ENCODE measurements around the gene LYL1.

Gene LYL1

DNA sequence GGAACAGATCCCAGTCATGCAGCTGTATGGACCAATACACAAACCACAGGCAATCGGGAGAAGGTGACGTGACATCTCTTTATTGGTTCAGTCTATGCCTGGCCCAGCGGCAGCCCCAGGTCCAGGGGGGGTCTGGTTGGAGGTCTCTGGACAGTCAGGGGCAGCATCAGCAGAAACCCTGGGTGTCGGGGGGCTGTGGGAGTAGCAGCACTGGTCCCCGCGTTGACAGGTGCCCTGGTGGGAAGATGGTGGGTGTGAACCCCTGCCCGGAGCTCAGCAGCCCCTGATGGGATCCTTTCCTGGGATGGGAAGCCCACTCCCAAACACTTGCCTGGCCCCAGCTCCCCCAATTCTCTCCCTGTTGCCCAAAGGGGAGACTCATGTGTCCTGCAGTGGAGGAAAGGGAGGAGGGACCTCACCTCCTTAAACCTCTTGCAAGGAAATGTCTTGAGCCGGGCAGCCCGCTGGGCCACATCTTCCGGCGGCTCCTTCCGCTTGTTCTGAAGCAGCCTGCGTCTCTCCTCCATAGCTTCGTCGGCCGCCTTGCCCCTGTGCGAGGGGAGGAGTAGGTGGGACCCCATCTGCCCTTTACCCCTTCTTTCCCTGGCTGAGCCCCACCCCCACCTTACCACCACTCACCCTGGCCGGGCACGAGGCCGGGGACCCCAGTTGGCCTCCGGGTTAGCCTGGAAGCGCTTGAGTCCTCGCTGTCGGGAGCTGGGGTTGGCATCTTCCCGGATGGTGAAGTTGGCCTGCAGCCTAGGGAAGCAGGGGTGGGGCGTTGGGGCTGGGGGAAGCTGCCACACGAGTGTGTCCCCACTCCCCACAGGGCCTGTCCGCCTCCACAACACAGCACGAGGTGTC is 2.4 kb upstream of the LYL1 start:
- no peak for DNase-seq (ENCODE audit: low spot score)

DNA sequence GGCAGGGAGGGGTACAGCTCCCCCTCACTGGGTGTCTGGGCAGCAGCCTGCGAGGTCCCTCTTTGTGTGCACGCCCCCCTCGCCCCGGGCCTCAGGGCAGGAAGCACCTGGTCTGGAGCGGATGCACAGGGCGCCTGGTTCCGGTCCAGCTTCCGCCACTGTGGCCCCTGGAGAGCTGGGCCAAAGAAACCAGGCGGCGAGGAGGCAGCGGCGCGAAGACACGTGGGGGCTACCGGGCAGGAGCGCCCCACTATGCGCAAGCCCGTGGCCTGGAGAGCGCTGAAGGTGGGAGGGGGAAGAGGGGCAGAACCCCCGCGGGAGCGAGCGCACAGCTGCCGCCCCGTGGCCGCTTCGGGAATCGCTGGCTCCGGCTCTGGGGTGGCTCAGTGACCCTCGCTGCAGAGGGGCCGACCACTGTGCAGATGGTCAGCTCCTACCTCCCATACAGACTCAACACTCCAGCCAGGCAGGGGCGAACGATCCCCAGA is 1.7 kb upstream of the LYL1 start:
- DNase-seq (ENCODE audit: low spot score) = peak; percentile 53

DNA sequence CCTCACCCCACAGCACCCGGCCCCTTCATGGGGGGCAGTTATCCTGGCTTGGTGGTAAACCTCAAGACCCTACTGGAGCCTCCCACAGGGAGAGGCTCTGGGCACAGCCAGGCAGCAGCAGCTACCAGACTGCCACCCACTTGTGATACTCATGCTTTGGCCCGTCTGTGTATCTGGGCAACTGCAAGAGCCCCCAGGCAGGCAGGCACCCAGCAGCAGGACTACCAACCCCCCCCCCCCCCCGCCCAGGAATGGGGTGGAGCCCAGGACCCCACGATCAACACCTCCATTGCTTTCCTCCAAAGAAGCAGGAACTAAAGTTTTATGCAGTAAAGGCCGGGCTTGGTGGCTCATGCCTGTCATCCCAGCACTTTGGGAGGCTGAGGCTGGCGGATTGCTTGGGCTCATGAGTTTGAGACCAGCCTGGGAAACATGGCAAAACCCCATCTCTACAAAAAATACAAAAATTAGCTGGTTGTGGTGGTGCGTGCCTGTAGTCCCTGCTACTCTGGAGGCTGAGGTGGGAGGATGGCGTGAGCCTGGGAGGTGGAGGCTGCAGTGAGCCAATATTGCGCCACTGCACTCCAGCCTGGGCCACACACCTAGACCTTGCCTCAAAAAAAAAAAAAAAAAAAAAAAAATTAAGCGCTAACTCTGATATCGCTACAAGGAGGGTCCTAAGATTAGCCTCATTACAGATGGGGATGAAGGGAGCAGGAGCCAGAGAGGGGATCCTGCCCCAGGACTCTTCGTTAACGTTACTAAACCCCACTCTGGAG is 1.1 kb upstream of the LYL1 start:
- no peak for DNase-seq (ENCODE audit: low spot score)

DNA sequence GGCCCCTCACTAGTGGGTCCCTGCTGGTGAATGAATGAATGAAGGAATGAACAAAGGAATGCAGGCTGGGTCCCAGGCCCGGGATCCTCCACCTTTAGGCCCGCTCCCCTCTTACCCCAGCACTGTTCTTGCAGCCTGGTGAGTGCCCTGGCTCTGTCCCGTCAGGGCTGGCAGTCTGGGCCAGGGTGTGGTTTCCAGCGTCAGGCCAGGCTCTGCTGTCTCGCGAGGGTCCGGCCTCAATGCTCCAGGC is 317 bp downstream of the LYL1 start:
- no peak for DNase-seq (ENCODE audit: low spot score)

DNA sequence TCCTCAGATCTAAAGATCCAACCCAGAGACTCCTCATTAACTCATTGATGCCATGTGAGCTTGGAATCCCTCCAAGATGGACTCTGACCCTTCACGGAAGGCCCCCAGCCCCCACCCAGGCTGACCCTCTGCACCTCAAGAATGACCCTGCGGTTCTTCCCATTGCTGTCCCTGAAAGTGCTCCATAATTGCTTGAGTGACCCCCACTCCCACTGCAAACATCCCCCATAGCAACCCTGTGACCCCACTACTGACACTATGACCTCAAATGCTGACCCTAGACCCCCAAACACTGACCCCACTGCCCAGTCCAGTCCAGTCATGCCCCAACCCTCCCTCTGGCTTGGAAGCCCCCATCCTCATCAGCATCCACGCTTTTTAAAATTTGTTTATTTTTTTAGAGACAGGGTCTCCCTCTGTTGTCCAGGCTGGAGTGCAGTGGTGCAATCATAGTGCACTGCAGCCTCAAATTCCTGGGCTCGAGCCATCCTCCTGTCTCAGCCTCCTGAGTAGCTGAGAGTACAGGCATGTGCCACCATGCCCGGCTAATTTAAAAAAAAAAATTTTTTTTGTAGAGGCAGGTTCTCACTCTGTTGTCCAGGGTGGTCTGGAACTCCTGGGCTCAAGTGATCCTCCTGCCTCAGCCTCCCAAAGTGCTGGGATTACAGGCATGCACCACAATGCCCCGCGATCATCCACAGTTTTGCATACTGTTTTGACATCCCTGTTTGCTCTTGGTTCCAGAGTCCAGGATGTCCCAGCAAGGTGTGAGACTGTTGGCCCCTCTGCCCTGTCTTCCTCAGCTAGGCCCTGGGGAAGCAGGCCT is 855 bp downstream of the LYL1 start:
- DNase-seq (ENCODE audit: low spot score) = no peak

DNA sequence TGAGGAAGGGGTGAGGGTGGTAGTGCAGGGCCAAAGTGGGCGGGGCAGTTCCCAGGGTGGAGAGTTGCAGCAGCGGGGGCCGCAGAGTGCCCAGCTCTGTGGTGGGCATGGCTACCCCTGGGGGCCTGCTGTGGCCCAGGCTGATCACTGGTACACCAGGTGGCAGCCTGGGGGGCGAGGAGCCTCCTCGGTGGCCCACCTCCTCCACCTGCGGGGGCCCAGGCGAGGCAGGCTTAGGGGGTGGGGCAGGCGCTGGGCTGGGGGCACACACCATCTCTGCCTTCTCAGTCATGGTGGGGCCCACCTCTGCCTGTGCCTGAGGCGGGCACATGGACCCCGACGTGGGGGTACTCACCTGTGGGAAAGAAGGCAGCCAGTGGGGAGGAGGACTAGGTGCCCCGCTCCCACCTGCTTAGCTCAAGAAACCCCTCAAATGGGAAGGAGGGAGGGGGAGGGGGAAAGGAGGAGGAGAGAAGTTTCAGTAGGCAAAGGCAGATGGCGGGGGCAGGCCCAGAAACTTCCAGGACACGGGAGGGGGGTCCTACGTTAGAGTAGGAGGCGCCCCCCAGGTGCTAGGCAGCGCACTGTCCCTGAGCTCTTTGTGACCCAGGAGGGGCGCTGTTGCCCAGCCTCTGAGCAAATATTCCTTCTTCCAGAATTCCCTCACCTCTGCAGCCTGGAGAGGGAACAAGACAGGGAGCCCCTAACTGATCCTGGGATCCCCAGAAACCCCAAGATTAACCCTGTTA is 1.6 kb downstream of the LYL1 start:
- DNase-seq (ENCODE audit: low spot score) = no peak

DNA sequence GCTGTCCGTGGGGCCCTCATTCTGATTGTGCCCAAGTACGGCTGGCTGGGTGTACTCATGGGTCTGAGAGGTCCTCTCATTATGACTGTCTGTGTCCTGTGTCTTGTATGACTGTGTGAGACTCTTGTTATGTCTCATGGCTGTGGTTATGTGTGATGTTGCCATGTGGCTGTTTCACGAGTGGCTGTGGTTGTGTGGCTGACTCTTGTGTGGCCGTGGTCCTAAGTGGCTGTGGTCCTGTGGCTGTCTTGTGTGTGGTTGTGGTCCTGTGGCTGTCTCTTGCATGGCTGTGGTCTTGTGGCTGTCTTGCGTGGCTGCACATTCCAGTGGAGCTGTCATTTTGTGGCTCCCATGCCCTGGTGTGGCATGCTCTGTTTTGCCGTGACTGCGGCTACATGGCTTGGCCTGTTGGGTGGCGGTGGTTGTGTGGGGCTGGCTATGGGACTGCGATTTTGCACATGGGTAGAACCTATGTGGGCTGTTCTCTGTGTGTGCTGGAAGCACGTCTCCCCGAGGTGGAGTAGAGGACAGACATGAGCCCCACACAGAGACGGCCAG is 2.5 kb downstream of the LYL1 start:
- no peak for DNase-seq (ENCODE audit: low spot score)

DNA sequence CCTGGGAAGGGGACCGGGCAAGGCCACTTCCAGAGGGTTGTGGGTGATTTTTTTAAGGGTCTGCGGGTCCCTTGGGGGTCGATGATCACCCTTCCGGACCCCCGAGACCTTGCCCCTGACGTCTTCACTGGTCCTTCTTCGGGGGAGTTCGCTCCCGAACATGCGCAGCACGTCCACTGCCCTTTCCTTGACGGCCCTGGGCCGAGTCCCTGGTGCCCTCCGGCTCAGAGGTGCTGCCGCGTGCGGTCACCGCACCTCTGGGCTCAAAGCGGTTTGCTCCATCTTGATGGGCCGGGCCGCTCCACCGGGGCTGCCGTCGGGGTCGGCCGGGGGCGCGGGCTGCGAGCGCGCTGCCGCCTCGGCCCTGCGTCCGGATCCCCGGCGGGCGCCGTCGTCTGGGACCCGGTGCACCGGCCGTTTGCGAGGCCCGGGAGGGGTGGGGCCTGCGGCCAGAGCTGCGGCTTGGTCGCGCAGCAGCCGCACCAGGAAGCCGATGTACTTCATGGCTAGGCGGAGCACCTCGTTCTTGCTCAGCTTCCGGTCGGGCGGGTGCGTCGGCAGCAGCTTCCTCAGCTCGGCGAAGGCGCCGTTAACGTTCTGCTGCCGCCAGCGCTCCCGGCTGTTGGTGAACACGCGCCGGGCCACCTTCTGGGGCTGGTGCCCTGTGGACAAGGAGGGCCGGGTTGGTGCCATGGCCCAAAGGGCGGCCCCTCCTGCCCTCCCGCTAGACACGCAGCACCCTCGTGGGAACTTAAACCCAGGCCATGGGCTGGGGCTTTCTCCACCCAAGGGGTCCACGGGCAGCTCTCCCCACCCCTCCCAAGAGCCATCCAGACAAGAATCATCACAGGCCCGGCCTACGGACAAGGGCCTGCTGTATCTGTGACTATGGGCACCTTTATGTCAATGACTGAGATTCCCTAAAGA is 3.3 kb downstream of the LYL1 start:
- DNase-seq (ENCODE audit: low spot score) = no peak

DNA sequence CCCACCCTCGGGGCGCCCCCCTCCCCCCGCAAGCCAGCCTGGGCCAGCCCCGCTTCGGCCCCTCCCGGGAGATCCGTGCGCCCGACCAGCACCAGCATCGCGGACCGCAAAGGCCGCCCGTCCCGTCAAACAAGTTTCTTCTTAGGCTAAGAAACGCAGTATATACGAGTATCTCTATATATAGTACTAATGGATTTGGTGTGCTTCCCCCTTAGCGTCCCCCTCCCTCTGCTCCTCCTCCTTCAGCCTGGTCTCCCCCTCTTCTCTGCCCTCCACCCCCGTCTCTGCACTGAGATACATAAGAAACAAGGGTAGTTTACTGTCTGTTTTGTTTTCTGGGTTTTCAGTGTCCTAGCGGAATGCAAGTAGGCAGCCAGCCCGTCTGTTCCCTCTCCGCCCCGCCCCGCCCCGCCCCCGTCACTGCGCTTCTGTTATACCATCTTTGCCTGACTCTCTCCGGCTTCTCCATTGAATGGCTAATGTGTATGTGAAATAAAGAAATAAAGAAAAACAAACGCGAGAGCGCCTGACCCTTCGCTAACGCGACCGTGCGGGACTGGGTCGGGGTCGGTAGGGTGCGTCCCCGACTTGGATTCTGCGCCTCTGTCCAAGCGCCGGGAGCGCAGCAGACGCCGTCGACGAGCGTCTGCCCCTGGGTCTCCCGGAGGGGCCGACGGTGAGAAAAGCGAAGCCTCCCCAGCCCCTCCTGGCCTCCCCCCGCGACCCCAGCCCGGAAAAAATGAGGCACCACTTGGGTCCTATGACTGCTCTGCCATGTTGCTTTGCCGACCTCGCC is 4.2 kb downstream of the LYL1 start:
- no peak for DNase-seq (ENCODE audit: low spot score)

DNA sequence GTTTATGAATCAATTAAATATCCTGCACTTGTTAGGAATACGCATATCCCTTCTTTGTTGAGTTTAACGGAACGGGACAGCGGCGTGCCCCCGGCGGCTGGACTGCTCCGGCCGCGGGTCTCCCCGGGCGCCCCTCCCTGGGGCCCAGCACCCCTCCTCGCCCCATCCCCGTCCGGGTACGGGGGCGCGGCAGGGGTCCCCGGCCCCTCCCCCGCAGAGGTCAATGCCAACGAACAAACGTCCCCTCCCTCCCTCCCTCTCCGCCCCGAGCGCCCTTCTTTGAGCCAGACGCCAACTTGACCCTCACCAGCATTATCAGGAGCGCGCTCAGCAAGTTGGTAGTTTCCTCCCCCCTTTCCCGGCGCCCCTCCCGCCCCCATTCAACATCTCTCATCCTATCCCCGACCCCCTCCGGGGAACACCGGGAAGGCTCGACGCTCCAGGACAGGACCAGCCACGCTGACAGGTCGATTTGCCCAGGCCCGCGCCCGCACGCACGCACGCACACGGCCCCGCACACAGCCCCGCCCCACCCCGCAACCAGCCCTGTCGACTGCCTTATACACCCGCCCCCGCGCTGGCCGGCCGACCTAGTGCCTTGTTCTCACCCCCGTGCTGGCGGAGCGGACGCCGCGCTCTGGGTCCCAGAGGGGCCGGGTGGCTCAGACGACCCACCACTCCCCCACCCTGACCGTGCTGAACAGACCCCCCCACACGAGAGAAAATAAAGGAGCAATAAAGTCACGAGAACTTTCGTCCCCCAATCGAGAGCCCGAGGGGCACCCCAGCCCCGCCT is 5.0 kb downstream of the LYL1 start:
- DNase-seq (ENCODE audit: low spot score) = no peak

DNA sequence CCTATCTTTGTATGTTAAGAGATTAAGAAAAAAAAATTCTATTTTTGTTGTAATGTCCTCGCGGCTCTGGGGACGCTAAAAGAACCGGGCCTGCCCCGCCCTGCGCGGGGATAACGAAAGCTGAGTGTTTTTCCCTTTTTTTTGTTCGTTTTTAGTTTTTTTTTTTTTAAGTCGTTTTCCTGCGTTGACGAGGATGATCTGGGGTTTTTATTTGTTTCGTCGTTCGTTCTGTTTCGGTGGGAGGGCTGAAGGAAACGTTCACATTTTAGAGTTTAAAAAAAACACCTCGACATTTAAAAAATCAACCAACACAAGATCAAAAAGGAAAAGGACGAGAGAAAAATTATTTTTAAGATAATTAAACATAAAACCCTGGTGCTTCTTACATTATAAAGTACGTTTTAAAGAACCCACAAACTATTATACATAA is 5.6 kb downstream of the LYL1 start:
- DNase-seq (ENCODE audit: low spot score) = no peak

DNA sequence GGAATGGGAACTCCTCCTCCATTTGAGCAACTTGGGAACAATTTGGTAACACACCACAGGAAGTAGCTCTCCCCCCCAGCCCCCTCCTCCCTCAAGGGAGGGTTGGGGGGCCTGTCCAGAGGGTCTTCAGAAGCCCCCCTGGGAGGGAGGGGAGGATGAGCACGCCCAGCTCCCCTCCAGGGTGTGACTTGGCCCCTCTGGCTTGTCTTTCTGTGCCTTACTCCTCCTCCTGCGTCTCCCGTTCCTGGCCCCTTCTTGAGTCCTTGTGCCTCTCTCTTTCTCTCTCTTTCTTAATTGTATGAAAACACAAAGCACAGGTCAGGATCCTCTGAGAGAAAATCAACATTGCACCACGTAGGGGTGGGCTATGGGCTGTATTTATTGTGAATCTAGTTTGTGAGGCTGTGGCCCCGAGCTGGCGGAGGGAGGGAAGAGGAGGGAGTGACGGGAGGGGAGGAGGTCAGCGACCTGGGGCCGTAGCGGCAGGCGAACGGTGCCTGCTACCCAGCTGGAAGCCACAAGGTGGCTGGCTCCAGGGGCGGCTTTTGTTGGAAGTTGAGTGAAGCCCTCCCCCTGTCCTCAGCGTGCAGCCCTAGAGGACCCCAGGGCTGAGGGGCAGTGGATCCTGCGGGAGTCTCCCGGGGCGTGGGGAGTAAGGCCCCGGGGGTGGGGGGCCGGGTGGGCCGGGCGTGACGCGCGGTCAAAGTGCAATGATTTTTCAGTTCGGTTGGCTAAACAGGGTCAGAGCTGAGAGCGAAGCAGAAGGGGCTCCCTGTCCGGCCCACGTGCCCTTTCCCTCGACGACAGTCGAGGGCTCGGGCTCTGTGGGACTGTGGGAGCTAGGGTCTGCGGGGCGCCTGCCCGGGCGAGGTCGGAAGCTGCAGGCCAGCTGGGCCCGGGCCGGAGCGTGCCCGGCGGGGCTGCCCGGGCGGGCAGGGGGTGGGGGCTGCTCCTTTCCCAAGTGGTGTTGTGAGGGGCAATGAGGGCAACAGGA is 6.4 kb downstream of the LYL1 start:
- DNase-seq (ENCODE audit: low spot score) = no peak

DNA sequence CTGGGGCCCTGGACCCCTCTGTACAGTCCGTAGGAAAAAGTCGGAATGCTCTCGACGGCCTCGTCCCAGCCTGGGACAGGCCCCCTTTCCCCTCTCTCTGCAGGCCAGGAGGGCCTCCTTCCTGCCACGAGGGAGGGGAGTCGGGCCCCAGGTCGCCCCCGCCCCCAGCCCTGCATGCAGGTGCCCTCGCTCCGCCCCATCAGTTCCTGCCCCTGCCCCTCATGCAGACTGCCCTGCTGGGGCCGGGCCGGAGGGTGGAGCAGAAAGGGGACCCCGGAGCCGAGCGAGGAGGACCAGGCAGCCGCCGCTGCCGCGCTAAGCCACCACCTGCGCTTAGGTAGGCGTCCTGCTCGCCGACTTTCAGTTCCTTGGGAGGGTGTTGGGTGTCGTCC is 7.3 kb downstream of the LYL1 start:
- DNase-seq (ENCODE audit: low spot score) = no peak

DNA sequence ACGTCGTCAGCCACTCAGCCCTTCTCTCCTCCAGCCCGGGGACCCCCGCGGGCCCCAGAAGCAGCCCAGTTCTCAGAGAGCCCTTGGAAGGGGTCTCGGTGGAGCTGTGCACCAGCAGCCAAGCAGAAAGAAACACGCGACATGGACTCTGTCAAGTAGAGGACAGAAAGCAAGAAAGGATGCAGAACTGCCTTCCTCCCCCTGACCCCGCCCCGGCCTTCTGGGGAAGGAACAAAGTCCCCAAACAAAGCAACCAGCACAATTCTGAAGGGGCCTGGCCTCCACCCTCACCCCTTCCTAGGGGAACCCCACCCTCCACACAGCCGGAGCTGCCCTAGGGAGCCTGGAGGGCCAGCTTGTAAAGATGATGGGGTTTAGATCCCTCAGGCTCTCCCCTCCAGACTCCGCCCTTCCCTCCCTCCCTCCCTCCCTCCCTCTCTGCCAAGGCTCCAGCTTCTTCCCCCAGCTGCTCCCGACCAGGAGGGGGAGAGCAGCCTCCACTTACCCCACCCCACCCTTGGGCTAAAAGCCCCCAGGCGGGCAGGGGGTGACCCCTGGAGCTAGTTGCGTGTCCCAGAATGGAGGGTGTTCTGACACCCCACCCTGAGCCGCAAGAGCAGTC is 7.8 kb downstream of the LYL1 start:
- DNase-seq (ENCODE audit: low spot score) = no peak

DNA sequence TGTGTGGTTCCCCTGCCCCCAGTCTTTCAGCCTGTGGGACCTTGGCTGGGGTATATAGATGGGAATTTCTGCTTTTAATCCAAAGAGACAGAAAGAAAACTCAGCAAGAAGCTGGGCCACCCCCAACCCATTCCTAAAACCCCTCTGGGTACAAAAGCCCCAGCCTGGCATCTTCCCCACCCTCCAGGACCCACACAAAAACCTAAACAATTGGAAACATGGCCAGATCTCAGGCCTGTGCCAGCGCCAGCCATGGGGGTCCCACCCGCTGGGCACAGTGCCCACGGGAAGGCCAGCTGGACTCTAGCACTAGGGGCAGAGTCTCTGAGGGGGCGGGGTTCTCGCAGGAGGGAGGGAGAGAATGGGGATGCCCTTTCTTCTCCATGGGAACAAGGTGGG is 8.6 kb downstream of the LYL1 start:
- no peak for DNase-seq (ENCODE audit: low spot score)

DNA sequence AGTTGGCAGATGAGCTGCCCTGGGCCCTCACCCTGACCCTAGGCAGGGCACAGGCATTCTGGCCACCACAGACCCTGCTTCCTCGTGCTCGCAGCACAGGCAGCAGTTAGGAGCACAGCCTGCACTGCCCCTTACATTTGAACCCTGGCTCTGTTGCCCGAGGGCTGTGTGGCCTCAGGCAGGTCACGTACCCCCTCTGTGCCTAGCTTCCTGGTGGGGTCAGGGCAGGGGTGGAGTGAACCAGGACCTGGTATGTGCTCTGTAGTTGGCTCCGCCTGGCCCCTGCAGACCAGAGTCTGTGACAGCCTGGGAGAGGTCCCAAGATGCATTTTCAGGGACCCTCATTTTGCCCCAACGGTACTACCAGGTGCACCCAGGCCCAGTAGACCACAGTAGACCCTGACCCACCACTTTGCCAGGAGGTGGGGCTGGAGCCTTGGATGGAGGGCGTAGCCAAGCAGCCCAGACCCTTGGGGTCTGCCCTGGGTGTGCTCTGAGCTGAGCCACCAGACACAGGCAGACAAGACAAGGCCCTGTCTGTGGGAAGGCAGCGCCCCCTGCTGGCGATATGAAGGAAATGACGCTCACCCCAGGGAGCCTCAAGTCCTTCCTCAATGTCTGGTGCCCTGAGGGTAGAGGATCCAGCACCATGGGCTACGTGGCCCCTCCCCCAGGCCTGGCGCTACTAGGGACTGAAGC is 9.1 kb downstream of the LYL1 start:
- peak; percentile 88 for DNase-seq (ENCODE audit: low spot score)
